DMS53 treated with DMSO at 0.1 percent for 48 hours (cell line): ENCODE measurements around the gene PEAR1.

ENCODE experiments used
- DNase-seq: peaks from one replicate; lab custom pipeline; 2025; ENCODE audit not compliant: unreplicated experiment; lab: John Stamatoyannopoulos, UW

PEAR1 gene

GRCh38 chr1:156958247-156958714, 64.8 kb downstream of the PEAR1 start:
- DNase-seq: no peak

DNA sequence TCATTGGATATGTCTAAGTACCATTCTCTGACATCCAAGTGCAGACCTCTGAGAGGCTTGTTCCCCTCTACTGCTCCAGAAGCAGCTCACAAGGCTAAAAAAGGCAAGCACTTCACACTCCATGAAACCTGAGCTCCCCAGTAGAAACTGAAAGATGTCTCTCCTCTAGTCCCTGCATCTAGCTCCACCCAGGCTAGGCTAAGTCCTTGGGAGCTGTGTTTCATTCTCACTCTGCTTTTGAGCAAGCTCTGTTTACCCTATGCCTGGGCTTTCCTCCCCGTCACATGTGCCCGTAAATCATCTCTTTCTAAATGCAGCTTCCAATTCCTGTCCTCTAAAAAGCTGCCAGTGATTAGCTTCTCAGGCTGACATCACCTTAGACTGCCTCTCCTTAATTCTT, 65.9 kb downstream of the PEAR1 start:
- DNase-seq: no peak

- no peak for DNase-seq
These were observed 66.4 kb downstream of the PEAR1 start for GRCh38 chr1:156959925-156960324.

DNA sequence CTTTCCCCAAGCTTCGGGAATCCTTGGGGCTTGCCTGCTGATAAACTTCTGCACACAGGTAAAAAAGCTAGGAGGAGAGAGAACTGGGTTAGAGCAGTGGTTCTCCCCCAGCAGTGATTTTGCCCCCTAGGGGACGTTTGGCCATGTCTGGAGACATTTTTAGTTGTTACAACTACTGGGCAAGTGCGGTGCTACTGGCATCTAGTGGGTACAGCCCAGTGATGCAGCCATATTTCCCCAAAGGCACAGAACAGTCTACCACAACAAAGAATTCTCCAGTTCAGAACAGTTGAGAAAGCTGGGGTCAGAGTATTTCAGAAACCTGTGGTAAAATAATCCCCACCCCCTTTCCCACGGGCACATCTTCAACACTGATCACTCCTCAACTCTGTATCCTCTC, 68.2 kb downstream of the PEAR1 start:
- no peak for DNase-seq

GRCh38 chr1:156963621-156964020, 70.1 kb downstream of the PEAR1 start:
- DNase-seq: no peak

- no peak for DNase-seq
These were observed 70.9 kb downstream of the PEAR1 start for GRCh38 chr1:156964441-156964840.
